GM18909 (cell line): ENCODE results near the gene SARNP.
"Not testable (repeated sequence)": the region's sequence is repeated elsewhere in the genome, so short reads cannot be mapped to it uniquely, and the experiment has no call there.

ENCODE experiments used
- ATAC-seq: cut with Tn5 transposase; IDR thresholded peaks from one replicate; pipeline ENCODE4 v1.9.1; 2021; ENCODE audit warnings: mild to moderate bottlenecking; ENCODE audit not compliant: unreplicated experiment, poor library complexity

Gene SARNP

GRCh38 chr12:55809274-55809673, 8.2 kb downstream of the SARNP start:
- no peak for ATAC-seq

DNA sequence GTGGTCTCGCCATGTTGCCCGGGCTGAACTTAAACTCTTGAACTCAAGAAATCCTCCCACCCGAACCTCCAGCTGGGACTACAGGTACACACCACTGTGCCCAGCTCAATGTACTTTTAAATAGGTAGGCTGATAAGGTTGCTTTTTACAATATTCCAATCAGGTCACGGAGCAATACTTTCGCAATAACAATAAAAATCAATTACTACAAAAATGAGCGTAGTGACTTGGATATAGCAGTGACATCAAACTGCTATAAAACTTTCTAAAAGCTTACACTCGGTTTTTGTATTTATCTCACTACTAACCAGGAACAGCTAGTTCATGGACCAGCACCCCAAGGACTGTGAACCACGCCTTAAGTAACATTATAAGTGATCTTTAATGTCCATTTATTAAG, 10.5 kb downstream of the SARNP start:
- no peak for ATAC-seq

DNA sequence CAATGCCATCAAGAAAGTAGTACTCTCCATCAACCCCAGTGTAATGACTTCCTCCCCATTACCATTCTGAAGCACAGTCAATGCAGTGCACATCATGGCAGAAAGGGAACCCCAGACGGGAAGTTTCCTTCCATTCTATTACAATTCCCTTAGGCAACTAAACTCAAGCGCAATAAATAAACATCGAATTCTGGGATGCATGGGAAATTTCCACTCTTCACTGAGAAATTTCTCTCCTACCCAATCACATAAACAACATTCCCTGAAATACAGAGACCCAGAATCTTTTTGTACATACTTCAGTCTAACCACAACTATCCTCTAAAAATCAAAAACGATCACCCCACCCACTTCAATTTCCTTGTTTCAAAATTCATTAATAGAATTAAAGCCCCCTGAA, 20.0 kb downstream of the SARNP start:
- ATAC-seq, result no peak

DNA sequence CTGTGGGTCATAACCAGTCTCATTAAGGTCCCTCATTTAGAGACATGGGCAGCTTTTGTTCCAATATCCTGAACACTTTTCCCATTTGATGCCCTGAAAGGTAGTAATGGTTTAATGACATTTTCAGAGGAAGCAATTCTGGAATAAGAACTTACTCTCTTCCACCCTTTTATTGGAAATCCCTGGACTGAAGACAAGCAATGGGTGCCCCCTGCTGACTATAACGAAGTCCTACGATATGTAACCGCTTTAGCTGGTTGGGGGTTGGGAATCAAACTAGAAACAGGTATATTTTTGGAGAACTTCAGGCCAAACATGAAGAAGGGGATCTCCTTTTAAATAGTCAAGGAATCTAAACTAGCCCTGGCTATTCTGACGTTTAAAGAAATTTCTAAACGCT, 20.5 kb downstream of the SARNP start:
- no peak for ATAC-seq

DNA sequence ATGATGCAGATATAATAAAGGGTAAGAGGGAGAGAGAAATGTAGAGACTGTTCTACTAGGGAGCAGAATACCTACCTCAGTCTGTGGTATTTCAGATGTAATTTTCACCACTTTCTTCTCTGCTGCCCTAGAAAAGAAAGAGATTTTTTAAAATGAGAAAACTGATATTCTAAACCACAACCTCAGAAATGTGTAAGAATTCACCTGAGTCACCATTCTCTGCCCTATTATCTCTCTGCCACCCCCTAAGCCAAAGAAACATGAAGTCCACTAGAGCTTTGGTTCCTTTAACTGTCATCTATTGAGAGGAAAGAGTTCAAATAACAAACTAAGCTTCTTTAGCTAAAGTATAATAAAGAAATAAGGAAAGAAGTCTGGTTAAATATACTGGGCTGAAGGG, 21.6 kb downstream of the SARNP start:
- no peak for ATAC-seq

DNA sequence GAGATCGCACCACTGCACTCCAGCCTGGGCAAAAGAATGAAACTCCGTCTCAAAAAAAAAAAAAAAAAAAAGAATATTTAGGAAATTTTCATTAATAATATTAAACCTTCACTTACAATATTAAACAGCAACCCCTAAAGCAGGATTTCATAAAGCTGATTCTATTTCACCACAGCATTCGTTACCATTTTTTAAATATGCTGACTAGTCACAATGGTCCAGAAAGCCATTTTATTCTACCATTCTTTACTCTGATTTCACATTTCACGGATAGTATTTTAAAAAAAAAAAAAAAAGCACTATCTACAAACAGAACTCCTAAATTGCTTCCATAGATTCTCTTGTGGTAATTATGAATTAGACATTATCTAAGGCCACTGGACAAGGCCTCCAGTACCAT, 27.6 kb downstream of the SARNP start:
- ATAC-seq, result no peak

DNA sequence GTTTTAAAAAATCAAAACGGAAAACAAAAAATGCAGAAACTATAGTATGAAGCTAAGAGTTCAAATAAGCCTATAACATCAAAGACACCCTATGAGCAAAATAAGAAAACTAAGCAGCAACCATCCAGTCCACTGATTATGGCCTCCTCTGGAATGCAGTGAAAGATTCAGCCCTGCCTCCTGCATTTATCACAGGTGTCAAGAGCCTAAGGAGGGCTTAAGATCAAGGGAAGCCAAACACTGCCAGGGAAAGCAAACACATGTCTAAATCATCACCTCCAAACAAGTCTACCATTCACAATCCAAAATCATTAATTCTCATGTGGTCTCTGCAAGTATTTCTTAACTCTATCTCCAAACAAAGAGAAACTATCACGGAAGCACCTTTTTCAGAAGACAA, 28.4 kb downstream of the SARNP start:
- ATAC-seq, result no peak

GRCh38 chr12:55788546-55788945, 29.0 kb downstream of the SARNP start:
- ATAC-seq, result no peak

DNA sequence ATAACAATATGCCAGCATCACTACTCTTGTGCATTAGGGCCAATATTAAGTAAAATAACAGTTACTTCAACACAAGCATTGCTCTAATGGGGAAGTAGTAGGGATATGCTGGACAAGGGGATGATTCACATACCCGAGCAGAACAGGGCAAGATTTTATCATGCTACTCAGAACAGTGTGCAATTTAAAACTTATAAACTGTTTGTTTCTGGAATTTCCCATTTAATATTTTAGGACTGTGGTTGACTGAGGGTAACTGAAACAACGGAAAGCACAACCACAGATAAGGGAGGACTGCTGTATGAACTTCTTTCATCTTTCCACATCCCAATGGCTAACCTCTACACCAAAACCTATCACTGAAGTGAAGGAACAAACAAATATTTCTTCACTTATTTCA, 36.8 kb downstream of the SARNP start:
- no peak for ATAC-seq

DNA sequence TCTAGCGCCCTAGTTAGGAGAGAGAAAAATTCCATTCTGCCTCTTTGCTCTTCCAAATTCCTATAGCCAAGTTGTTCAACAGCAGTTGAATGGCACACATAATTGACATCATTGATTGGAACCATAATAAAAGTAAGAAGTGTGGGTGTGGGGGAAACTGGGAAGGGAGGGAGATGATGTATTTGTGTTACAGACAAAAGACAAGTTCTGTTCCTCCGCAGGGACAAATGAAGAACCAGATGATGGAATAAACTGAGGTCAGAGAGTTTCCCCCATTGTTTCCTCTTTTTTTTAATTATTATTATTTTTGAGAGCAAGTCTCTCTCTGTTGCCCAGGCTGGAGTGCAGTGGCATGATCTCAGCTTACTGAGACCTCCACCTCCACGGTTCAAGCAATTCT, 39.7 kb downstream of the SARNP start:
- ATAC-seq, result no peak

DNA sequence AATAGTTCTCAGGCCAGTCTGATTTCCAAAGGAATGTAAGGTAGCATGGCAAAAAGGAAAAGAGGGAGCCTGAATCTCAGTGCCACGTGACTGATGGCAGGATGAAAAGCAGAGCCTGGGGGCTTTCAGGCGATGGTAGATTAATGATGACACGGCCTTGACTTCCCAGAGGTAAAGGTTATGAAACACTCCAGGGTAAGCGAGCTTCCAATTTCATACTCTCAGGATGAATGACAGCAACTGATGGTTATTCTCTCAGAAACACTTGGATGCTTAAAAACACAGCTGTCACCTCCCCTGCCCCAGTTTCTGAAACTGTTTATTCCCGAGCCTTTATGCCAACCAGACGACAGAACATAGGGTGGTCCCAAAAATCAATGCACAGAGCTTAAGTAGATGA, 45.8 kb downstream of the SARNP start:
- no peak for ATAC-seq

- no peak for ATAC-seq
These were observed 50.4 kb downstream of the SARNP start for GRCh38 chr12:55767156-55767555.

DNA sequence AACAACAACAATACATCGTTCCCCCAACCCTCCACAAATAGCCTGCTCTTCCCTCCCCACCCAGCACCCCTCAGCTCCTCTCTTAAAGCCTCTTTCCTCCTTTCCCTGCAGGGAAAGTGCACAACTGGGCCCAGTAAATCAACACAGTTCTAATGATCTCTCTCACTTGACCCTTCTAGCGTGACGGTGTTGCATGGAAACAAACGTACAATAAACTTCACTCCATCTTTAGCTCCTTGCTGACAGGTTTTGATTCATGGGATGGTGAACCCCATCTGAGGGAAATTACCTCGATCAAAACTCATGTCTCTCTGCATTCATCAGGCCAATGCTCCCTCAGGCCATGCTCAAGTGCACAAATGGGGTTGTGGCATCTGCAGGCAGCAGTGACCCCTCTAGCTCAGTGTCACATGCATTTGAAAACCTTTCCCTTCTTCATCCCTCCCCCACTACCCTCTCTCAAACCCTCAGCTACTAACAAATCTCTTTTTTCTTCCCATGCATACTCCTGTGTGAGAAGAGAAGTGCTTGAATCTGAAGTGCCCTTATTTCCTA, 51.7 kb downstream of the SARNP start:
- ATAC-seq, result no peak

DNA sequence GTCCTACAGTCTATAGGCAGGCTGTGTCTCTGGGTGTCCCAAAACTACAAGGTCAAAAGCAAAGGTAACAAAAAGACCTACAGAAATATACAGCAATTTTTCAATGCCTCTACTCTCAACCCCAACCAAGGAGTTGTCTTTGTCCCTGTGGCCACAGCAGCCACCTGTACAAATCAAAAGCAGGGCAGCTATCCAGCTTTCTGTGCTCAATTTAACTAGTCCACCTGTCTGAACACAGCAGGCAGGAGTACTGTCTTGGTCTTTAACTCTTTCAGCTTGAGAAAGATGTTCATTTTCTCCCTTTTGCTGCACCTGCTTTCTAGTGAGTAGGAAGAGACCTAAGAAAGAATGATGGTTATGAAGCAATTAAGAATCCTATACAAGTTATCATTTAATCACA, 54.9 kb downstream of the SARNP start:
- ATAC-seq, result no peak

- no peak for ATAC-seq
These were observed 56.9 kb downstream of the SARNP start for GRCh38 chr12:55760663-55761062.

DNA sequence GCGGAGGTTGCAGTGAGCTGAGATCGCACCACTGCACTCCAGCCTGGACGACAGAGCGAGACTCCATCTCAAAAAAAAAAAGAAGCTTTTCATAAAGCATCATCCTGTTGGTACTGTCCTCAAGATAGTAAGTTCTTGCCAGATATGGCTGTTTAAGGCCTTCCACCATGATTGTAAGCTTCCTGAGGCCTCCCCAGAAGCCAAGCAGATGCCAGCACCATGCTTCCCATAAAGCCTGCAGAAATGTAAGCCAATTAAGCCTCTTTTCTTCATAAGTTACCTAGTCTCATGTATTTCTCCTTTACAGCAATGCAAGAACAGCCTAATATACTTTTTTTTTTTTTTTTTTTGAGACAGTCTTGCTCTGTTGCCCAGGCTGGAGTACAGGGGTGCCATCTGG, 58.9 kb downstream of the SARNP start:
- not testable (repeated sequence) for ATAC-seq

DNA sequence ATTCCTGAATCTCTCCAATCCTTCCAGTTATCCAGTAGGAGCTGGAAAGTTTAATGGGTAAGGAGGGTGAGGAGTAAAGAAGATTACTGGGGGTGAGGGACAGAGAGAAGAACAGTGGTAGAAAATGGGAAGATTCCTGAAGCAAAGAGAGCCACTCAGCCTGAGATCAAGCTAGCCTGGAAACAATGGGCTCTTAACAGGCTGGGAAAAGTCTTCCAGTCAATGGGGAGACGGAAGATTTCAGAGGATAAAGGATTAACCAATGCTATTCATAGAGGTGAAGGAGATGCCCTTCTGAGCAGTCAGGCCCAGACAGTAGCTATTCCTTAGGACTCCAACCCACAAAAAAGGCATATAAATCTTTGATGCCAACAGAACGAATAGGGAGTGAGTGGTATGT, 59.8 kb downstream of the SARNP start:
- no peak for ATAC-seq

DNA sequence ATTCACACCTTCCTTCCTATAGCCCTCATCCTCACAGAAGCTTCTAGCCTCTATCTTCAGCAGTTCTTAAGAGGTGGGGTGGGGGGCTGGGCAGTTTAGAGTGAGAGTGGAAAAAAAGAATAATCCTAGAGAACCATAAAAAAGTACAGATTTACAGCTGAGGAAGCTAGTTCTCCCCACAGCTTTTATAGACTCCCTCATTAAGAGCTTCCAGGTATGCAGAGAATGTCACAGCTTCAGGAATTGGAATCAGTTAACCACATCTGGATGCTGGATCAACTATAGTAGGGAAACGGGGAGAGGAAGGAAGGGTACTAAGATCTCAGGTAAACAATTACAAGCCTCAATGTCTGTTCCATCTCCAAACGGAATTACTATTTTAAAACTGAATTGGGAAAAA, 62.3 kb downstream of the SARNP start:
- ATAC-seq, result no peak

DNA sequence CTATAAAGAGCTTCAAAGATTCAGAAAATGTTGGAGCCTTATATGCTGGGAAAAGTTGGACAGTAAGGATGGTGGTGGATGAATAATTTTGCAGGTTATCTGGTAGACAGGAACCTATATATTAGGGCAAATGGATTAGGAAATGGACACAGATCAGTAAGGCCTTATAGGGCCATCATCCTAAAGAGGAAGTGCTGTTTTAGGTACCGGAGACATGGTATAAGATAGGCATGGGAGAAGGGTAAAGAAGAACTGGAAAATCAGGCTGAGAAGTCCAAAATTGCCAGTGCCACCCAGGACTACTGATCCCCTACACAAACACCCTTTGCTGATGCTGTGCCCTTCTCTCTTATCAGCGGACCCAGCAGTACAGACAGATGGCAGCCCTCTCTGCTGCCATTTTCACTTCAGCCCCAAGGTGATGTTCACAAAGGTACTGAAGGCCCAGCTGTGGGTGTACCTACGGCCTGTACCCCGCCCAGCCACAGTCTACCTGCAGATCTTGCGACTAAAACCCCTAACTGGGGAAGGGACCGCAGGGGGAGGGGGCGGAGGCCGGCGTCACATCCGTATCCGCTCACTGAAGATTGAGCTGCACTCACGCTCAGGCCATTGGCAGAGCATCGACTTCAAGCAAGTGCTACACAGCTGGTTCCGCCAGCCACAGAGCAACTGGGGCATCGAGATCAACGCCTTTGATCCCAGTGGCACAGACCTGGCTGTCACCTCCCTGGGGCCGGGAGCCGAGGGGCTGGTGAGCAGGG, 69.1 kb downstream of the SARNP start:
- no peak for ATAC-seq

DNA sequence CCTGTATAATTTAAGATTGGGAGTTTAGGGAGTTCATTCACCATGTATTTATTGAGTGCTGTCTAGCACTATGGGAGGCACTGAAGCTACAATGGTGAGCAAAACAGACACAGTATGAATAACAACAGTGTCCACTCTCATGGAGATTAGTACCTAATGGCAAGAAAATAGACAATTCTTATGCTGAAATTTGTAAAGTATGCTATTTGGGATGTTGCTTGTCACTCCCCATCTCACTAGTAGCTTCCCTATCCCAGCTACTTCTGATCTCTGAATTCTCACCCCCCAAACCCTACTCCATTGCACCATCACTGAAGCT, 70.7 kb downstream of the SARNP start:
- ATAC-seq, result no peak

GRCh38 chr12:55746174-55746912, 71.2 kb downstream of the SARNP start:
- ATAC-seq, result no peak
